Measurements from ENCODE around the gene CDH13.

Gene CDH13

GRCh38 chr16:82862057-82862456 lies 235.3 kb downstream of the CDH13 start:
- Histone ChIP-seq H3K9me3 (ENCODE audit: severe bottlenecking) (no peaks in the 10 kb centered on the region), H3K4me3 (ENCODE audit: low read depth, low read length) (no peak overlapping the region), H3K27me3 (ENCODE audit: insufficient read depth, low read depth, severe bottlenecking) (no peaks in the 10 kb centered on the region), H3K36me3 (no peaks in the 10 kb centered on the region), H3K27ac (no peak overlapping the region)
- no peak for TF ChIP-seq CTCF (IDR thresholded peaks at IDR 0.05; ENCODE audit: low read depth, low read length)
- DNase-seq, result no peak

GRCh38 chr16:82864332-82865040 lies 237.7 kb downstream of the CDH13 start:
- Histone ChIP-seq H3K9me3 (ENCODE audit: severe bottlenecking) (no peaks in the 10 kb centered on the region), H3K27ac (no peak overlapping the region), H3K27me3 (ENCODE audit: insufficient read depth, low read depth, severe bottlenecking) (no peaks in the 10 kb centered on the region), H3K4me3 (ENCODE audit: low read depth, low read length) (no peak overlapping the region), H3K36me3 (no peaks in the 10 kb centered on the region)
- DNase-seq, result no peak
- TF ChIP-seq CTCF (IDR thresholded peaks at IDR 0.05; ENCODE audit: low read depth, low read length), result no peak

GRCh38 chr16:82865412-82865811 lies 238.6 kb downstream of the CDH13 start:
- TF ChIP-seq CTCF (IDR thresholded peaks at IDR 0.05; ENCODE audit: low read depth, low read length), result no peak
- no peaks in the 10 kb centered on the region for H3K9me3 ChIP-seq (ENCODE audit: severe bottlenecking)
- H3K36me3 ChIP-seq, result no peaks in the 10 kb centered on the region

GRCh38 chr16:82867485-82867884 lies 240.7 kb downstream of the CDH13 start:
- H3K36me3 ChIP-seq, result no peaks in the 10 kb centered on the region
- no peak overlapping the region for H3K4me3 ChIP-seq (ENCODE audit: low read depth, low read length)
- DNase-seq, result no peak
- no peaks in the 10 kb centered on the region for H3K27me3 ChIP-seq (ENCODE audit: insufficient read depth, low read depth, severe bottlenecking)
- H3K27ac ChIP-seq, result no peak overlapping the region
- TF ChIP-seq CTCF (IDR thresholded peaks at IDR 0.05; ENCODE audit: low read depth, low read length), result no peak
- H3K9me3 ChIP-seq (ENCODE audit: severe bottlenecking), result no peaks in the 10 kb centered on the region

More at GRCh38 chr16:82865412-82865811, 238.6 kb downstream of the CDH13 start:
- H3K4me3 ChIP-seq (ENCODE audit: low read depth, low read length), result no peak overlapping the region
- H3K27me3 ChIP-seq (ENCODE audit: insufficient read depth, low read depth, severe bottlenecking), result no peaks in the 10 kb centered on the region
- no peak for DNase-seq
- no peak overlapping the region for H3K27ac ChIP-seq

- Histone ChIP-seq H3K27me3 (ENCODE audit: insufficient read depth, low read depth, severe bottlenecking) (no peaks in the 10 kb centered on the region), H3K36me3 (no peaks in the 10 kb centered on the region), H3K9me3 (ENCODE audit: severe bottlenecking) (no peaks in the 10 kb centered on the region), H3K4me3 (ENCODE audit: low read depth, low read length) (no peak overlapping the region), H3K27ac (no peak overlapping the region)
- TF ChIP-seq CTCF (IDR thresholded peaks at IDR 0.05; ENCODE audit: low read depth, low read length), result no peak
- no peak for DNase-seq
Measured at GRCh38 chr16:82874271-82874670, 247.5 kb downstream of the CDH13 start.

- no peak for TF ChIP-seq CTCF (IDR thresholded peaks at IDR 0.05; ENCODE audit: low read depth, low read length)
- no peak for DNase-seq
- no peaks in the 10 kb centered on the region for H3K36me3 ChIP-seq
- no peaks in the 10 kb centered on the region for H3K27me3 ChIP-seq (ENCODE audit: insufficient read depth, low read depth, severe bottlenecking)
- H3K4me3 ChIP-seq (ENCODE audit: low read depth, low read length), result no peak overlapping the region
- H3K9me3 ChIP-seq (ENCODE audit: severe bottlenecking), result no peaks in the 10 kb centered on the region
- H3K27ac ChIP-seq, result no peak overlapping the region
Measured at GRCh38 chr16:82874672-82875071, 247.9 kb downstream of the CDH13 start.
